Upper lobe of left lung (tissue), 4 donors: Measurements from ENCODE around the gene SYNE4.
A peak's percentile ranks its signal among the peaks of the same experiment; 100 is the strongest.

ENCODE experiments used
- CTCF ChIP-seq, 6 experiments: fragments of 450-650 bp in 4 of 6; fragments of 200-600 bp in 2 of 6; sonication (generic) in 2 of 6; IDR thresholded peaks; one replicate each; pipeline ENCODE4 v1.5.1; 2016 to 2019; ENCODE audit warnings: antibody characterized with exemption in 6 of 6
- EP300 ChIP-seq, 4 donors: sonication (generic); formaldehyde crosslinking; IDR thresholded peaks; one replicate each; pipeline ENCODE4 v1.5.1; 2017; ENCODE audit warnings: antibody characterized with exemption in 4 of 4, control low read depth in 2 of 4
- POLR2A ChIP-seq, 4 donors: fragments of 450-650 bp; IDR thresholded peaks; one replicate each; pipeline ENCODE4 v1.5.1; 2016 to 2017; ENCODE audit warnings: antibody characterized with exemption in 4 of 4, mild to moderate bottlenecking in 2 of 4
- POLR2AphosphoS5 ChIP-seq, 2 donors: sonication (generic); formaldehyde crosslinking; IDR thresholded peaks; one replicate each; pipeline ENCODE4 v1.5.1; 2017; ENCODE audit warnings: antibody characterized with exemption in 2 of 2

- TF ChIP-seq CTCF (IDR thresholded peaks at IDR 0.05) (no peak), POLR2A (IDR thresholded peaks at IDR 0.05) (peak in 1 of 4 donors; percentile 33), POLR2AphosphoS5 (IDR thresholded peaks at IDR 0.05) (no peak), EP300 (IDR thresholded peaks at IDR 0.05) (no peak)
Measured at GRCh38 chr19:36013280-36014011, 4.8 kb upstream of the SYNE4 start.
